ENCODE measurements around the gene RNF41.

DNA sequence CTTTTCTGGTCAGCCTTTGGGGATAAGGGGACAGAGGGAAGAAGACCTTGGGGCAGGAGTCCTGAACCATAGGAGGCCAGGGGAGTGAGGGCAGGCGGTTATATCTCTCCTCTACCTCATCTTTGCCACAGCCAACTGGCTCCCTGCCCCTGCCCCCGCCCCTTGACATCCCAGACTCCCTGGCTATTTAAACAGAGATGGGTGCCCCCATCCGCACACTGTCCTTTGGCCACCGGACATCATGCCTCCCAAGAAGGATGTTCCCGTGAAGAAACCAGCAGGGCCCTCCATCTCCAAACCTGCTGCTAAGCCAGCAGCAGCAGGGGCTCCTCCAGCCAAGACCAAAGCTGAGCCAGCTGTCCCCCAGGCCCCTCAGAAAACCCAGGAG lies 68.0 kb downstream of the RNF41 start:
- TF ChIP-seq, protein P1, sequence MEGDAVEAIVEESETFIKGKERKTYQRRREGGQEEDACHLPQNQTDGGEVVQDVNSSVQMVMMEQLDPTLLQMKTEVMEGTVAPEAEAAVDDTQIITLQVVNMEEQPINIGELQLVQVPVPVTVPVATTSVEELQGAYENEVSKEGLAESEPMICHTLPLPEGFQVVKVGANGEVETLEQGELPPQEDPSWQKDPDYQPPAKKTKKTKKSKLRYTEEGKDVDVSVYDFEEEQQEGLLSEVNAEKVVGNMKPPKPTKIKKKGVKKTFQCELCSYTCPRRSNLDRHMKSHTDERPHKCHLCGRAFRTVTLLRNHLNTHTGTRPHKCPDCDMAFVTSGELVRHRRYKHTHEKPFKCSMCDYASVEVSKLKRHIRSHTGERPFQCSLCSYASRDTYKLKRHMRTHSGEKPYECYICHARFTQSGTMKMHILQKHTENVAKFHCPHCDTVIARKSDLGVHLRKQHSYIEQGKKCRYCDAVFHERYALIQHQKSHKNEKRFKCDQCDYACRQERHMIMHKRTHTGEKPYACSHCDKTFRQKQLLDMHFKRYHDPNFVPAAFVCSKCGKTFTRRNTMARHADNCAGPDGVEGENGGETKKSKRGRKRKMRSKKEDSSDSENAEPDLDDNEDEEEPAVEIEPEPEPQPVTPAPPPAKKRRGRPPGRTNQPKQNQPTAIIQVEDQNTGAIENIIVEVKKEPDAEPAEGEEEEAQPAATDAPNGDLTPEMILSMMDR (IDR thresholded peaks at IDR 0.05; ENCODE audit: low read depth, low read length, poor library complexity, severe bottlenecking): no peak
- no peak for TF ChIP-seq EZH2phosphoT487 (IDR thresholded peaks at IDR 0.05; ENCODE audit: borderline replicate concordance, low read length)
